ENCODE measurements around the gene CCS.
A peak's percentile ranks its signal among the peaks of the same experiment; 100 is the strongest.
"Not testable (repeated sequence)": the region's sequence is repeated elsewhere in the genome, so short reads cannot be mapped to it uniquely, and the experiment has no call there.

Gene CCS

GRCh38 chr11:66561975-66562248, 31.1 kb upstream of the CCS start:
- no peak for DNase-seq

- no peak for DNase-seq
Observed at GRCh38 chr11:66562275-66562674, 30.7 kb upstream of the CCS start.

- no peak for DNase-seq
Observed at GRCh38 chr11:66562907-66563583, 29.9 kb upstream of the CCS start.

- no peak for DNase-seq
Observed at GRCh38 chr11:66563832-66564231, 29.2 kb upstream of the CCS start.

- no peak for DNase-seq
Observed at GRCh38 chr11:66564538-66564937, 28.4 kb upstream of the CCS start.

GRCh38 chr11:66564984-66565383, 28.0 kb upstream of the CCS start:
- DNase-seq, result no peak

GRCh38 chr11:66566221-66566620, 26.8 kb upstream of the CCS start:
- no peak for DNase-seq

GRCh38 chr11:66567787-66568123, 25.2 kb upstream of the CCS start:
- DNase-seq, result no peak

GRCh38 chr11:66568124-66568916, 24.7 kb upstream of the CCS start, which contains the start of gene CTSF:
CTSF (minus strand) TSS chr11:66568606; CDS start chr11:66568486, 120 bp downstream.
- peak; percentile 72 for DNase-seq

GRCh38 chr11:66569076-66569475, 23.9 kb upstream of the CCS start:
- no peak for DNase-seq

GRCh38 chr11:66570079-66570849, 22.7 kb upstream of the CCS start:
- no peak for DNase-seq

GRCh38 chr11:66570850-66571180, 22.2 kb upstream of the CCS start:
- DNase-seq, result no peak

- peak; percentile 67 for DNase-seq
Observed at GRCh38 chr11:66579017-66579606, 13.9 kb upstream of the CCS start.

- no peak for DNase-seq
Observed at GRCh38 chr11:66580803-66581202, 12.2 kb upstream of the CCS start.

GRCh38 chr11:66581261-66581660, 11.7 kb upstream of the CCS start:
- DNase-seq, result no peak

- DNase-seq, result not testable (repeated sequence)
Observed at GRCh38 chr11:66582565-66583147, 10.3 kb upstream of the CCS start.

GRCh38 chr11:66585447-66585846, 7.5 kb upstream of the CCS start:
- DNase-seq, result not testable (repeated sequence)

GRCh38 chr11:66586136-66586535, 6.8 kb upstream of the CCS start:
- DNase-seq, result no peak

GRCh38 chr11:66589315-66589714, 3.7 kb upstream of the CCS start:
- DNase-seq, result not testable (repeated sequence)

- DNase-seq, result no peak
Observed at GRCh38 chr11:66589996-66590675, 2.8 kb upstream of the CCS start.

GRCh38 chr11:66591175-66591574, 1.8 kb upstream of the CCS start:
- DNase-seq, result no peak

- no peak for DNase-seq
Observed at GRCh38 chr11:66593303-66593635, 284 bp downstream of the CCS start.

GRCh38 chr11:66593650-66594049, 665 bp downstream of the CCS start:
- DNase-seq, result no peak
